HG03103 (cell line): Measurements from ENCODE around the gene YAF2.

Source experiments
- ATAC-seq: cut with Tn5 transposase; IDR thresholded peaks from one replicate; pipeline ENCODE4 v1.9.1; 2021; ENCODE audit warnings: low read depth; ENCODE audit not compliant: unreplicated experiment

The YAF2 gene

DNA sequence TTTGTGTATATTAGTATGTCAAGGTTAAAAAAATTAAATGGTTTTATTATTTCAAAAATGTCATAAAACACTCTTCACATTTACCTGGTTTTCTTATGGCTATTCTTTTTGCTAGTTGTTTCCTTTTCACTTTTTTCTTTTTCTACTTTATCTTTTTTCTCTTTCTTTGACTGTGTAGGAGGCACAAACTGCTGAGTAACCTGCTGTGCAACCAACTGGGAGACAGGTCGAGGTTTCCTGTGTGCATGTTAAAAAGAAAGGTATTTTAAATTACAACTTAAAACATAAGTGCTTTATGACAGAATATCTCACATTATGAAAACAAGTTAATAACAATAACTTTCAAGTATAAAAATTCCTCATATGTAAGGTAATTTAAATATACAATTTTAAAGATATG is 76.5 kb downstream of the YAF2 start:
- no peak for ATAC-seq

- no peak for ATAC-seq
Observed at GRCh38 chr12:42156232-42156631, 81.8 kb downstream of the YAF2 start.

DNA sequence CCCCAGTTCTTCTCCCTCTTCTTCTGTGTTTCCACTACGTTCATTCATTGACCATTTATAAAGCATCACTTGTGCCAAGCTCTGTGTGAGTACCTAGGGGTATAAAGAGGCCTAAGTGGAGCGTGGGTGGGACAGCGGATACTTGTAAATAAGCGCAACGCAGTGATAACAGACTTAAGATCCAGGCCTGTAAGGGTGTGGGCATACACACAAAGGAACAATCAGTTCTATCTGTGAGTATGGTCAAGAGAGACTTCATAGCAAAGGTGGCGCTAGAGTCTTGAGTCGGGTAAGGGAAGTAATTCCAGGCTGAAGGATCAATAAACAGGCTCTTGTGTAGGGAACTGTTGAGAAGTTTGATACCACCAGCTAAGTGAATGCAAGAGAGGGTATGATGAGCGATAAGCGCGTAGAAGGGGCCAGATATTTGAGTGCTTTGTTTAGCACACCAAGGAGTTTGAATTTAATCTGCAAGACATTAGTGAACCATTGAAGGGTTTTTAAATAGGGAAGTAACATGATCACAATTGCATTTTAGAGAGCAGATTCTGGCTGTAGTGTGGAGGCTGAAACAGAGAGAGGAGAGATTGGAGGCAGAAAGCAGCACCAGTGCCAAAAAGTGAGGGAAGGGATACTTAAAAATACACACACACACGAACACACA is 92.4 kb downstream of the YAF2 start:
- no peak for ATAC-seq

- ATAC-seq = no peak
Observed at GRCh38 chr12:42145197-42145549, 92.9 kb downstream of the YAF2 start.

DNA sequence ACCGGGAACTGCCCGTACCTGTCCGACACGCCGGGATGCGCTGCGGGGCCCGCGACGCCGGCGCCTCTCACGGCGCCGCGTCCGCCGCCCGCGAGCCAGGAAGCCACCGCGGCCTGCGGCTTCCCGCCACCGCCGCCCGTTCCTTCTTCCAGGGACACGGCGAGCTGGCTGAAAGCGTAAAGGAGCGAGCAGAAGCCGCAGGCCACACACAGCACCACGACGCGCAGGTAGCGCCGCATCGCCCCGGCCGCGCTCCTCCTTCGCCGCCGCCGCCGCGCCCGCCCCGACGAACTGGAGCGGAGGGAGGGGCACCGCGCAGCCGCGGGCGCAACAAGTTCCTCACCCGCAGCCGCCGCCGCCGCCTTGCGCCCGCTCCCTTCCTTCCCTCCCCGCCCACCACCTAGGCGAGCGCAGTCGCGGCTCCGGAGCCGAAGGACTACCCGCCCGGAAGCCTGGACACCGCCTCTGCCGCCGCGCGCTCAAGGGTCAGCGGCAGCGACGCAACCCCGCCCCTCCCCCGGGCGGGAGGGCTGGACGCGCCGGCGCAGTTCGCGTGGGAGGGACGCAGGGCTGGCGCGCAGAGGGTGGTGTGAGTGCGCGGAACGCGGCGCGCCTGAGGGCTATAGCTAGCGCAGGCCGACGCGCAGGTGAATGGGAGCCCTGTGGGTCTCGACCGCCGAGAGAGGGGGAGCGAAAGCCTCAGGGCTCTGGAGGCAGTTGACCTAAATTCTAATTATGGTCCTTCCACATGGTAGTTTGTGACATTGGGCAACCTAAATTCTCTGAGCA is 93.4 kb downstream of the YAF2 start, which contains the start of gene GXYLT1:
TSS of gene GXYLT1 (minus strand) at position 467 of the 789 bp plus-strand sequence. CDS start at position 239, 228 bp downstream.
- peak; percentile 89 for ATAC-seq

DNA sequence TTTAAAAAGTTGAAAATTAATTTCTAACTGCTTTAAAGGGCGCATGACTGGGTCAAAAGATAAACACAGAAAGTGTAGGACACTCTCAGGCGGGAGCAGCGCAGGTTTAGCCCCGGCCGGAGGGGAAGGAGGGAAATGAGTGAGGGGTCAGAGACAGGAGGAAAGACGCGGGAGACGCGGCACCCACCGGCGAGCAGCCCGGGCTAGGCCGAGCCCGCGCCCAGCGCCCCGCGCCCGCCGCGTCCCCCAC is 94.0 kb downstream of the YAF2 start:
- ATAC-seq = peak; percentile 13

DNA sequence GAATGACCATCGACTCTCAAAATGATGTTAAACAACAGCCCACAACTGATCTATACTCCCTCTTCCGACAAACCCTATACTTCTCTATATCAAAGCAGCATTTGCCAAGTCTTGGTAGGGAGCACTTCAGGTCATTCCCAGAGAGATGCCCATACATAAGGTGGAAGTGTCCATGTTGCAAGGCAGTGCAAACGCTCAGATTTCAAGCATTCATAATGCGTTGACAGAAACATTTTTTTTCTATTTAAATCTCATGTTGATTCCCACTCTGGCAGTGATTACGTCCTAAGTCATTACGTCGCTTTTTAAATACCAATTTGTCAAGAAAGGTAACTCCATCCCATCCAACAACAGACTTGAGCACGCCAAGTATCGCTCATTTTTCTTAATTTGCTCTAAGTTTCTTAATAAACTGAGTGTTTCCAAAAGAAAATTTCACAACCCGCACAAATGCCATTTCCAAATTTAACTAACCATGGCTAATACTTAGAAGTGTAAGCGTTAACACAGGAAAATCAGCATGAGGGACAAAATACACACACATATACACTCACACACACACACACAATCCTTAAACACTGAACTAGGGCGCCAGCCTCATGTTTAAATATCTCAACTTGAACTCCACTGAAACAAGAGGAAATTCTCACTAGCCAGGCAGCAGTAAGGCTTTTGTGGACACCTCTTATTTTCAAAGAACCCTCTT is 94.4 kb downstream of the YAF2 start:
- ATAC-seq = no peak

DNA sequence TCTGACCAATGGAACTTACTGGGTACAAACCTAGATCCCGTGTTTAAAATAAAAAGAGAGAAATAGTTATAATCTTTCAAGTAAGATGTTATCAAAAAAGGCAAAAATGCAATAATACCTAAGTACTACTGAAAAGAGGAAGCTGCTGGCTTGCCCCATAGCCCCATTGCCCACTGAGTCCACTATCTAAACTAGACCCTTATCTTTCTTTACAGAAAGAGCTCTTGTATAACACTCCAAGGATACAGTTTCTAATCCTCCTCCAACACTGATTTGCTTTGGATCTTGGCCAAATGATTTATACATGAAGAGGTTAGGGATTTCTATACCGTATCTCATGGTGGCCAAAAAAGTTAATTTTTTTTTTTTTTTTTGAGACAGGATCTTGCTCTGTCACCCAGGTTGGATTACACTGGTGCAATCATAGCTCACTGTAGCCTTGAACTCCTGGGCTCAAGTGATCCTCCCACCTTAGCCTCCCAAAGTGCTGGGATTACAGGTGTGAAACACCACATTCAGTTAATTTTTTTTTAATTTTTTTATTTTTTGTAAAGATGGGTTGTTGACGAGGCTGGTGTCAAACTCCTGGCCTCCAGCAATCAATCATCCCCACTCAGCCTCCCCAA is 96.0 kb downstream of the YAF2 start:
- ATAC-seq = no peak

DNA sequence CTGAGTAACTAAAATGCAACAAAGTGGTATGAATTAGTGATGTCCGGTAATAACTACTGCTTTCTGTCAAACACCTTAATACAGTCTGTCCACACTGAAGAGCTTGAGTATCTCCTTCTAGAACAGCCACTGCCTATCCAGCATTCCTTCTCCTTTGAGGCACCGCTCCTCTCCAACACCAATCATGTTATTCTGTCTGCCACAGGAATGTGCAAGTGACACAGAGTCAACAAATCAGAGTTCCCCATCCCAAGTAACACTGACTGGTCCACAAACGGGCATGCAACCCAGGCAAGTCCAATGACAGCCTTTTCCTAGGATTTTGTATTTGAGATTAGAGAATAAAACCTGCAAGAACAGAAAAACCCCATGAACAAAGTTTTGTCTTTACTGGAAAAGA is 97.1 kb downstream of the YAF2 start:
- ATAC-seq = no peak

DNA sequence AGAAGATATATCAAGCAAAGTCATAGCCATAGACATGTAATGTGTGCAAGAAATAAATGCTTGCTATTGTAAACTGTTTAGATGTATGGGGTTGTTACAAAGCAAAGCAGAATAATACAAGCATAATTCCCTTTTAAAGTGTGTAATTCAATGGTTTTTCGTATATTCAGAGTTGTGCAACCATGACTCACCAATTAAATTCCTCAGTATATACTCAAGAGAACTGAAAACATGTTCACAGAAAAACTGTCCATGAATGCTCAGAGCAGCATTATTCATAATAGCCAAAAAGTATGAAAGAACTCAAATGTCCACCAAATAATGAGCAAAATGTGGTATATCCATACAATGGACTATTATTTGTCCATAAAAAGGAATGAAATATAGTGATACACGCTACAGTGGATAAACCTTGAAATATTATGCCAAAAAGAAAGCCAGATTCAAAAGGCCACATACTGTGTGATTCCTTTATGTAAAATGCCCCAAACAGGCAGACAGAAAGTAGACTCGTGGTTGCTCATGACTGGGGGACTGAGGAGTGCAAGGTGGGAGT is 102.7 kb downstream of the YAF2 start:
- ATAC-seq = no peak

DNA sequence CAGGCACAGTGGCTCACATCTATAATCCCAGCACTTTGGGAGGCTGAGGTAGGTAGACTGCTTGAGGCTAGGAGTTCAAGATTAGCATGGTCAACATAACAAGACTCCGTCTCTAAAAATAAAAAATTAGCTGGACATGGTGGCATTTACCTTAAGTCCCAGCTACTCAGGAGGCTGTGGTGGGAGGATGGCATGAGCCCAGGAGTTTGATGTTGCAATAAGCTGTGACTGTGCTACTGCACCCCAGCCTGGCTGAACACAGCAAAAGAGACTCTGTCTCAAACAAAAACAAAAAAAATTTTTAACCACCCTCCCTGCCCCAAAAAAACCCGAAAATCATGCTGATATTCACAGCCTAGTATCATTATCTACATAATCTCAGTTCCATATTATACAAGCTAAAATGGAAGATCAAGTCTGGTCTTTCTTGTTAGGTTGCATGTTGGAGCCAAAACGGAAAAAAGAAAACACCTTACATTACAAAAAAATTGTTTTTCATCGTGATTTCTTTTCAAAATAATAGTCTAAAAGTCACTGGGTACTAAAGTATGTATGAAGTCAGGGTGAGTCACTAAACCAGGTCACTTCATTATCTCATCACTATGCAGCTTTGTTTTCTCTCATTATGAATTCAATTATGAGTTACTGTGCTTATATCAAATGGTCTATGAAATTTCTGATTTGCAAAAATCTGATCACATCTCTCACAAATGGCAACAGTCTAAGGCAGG is 107.2 kb downstream of the YAF2 start:
- no peak for ATAC-seq

- ATAC-seq = no peak
Observed at GRCh38 chr12:42129595-42130204, 108.3 kb downstream of the YAF2 start.

DNA sequence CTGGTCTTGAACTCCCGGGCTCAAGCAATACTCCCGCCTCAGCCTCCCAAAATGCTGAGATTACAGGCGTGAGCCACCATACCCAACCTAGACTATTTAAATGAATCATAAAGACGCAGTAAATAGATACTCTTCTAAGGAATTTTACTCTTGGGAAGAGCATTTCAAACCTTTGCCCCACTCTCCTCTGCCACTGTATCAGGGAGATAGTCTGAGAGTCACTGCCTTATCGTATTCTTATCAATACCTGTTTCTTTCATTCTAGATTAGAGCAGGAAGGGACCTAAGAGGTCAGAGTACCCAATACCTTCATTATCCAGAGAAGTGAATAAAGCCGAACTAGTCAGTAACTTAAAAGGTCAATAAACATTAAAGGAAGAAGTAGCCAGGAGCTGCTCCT is 109.2 kb downstream of the YAF2 start:
- ATAC-seq = no peak

GRCh38 chr12:42128327-42128726 is 109.7 kb downstream of the YAF2 start:
- ATAC-seq = no peak

- no peak for ATAC-seq
Observed at GRCh38 chr12:42126963-42127362, 111.1 kb downstream of the YAF2 start.

DNA sequence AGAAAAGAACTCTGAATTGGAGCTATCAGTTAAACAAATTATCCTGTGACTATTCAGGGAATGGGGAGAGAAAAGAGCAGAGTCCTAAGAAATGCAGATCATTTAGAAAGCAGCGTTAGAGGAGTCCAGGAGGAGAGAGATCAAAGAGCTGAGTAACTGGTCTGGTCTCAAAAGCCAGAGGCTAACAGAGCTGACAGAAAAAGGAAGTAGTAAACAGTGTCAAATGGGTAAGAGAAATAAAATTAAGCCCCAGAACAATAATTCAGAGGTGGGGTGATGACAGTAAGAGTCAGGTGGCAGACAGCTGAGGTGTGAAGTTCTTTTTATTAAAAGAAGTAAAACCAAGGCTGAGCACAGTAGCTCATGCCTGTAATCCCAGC is 112.7 kb downstream of the YAF2 start:
- ATAC-seq = no peak

DNA sequence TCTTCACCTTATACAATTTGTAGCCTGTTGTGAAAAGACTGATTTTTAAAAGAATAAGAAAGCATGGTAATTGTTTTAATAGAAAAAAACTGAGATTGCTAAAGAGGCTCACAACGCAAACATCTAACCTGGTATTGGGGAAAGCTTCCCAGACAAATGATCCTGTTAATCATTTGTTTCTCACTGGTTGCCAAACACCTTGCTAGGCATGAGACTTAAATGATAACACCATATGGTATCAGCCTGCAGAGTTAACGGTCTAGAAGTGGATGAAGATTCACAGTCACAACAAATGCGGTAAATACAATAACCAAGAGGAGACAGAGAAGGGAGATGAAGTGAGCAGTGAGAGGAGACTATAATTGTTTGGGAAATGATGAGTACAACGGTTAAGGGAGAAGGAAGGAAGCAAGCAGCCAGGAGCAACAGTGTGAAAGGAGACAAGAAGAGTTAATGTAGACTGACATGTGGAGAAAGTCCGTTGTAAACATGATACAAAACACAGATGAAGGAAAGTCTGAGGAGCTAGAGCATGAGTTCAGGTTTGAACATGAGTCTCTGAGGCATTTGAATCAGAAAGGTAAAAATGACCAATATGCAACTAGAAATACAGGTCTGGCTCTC is 113.2 kb downstream of the YAF2 start:
- no peak for ATAC-seq

GRCh38 chr12:42119085-42119633 is 118.9 kb downstream of the YAF2 start:
- ATAC-seq = no peak

DNA sequence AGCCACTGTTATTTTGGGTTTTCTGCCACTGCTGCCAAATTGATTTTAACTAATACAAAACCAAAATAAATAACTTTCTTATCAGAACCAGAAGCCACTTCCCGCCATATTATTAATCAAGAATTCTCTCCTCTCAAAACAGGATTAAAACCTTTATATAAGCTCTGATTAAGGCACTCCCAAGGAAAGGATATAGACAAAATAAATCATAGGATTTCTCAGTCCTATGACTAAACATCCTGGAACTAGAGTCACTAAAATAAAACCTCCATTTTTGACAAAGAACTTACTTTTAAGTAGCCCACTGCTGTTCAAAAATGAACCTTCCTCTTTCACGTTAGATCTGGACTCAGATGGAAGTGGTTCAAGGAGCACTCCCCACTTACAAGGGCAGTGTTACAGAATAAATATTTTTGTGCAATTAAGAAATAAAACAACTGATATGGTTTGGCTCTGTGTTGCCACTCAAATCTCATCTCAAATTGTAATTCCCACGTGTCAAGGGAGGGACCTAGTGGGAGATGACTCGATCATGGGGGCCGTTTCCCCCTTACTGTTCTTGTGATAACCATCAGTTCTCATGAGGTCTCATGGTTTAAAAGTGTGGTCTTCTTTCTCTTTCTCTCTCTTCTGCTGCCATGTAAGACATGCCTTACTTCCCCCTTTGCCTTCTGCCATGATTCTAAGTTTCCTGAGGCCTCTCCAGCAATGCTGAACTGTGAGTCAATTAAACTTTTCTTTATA is 119.7 kb downstream of the YAF2 start:
- ATAC-seq = no peak
